ENCODE measurements around the gene FHIT.

Gene FHIT

GRCh38 chr3:61111825-61112224 is 139.4 kb downstream of the FHIT start:
- H3K4me3 ChIP-seq (ENCODE audit: insufficient read depth, low read length, poor library complexity, severe bottlenecking) = no peak overlapping the region
- no peaks in the 10 kb centered on the region for H4K20me1 ChIP-seq (ENCODE audit: low read depth, low read length)
- H3K9me3 ChIP-seq (ENCODE audit: insufficient read depth, low read length) = no peaks in the 10 kb centered on the region
- H3K36me3 ChIP-seq (ENCODE audit: low read length) = no peaks in the 10 kb centered on the region
- H3K27ac ChIP-seq (ENCODE audit: low read depth, low read length) = no peak overlapping the region
- H3K79me2 ChIP-seq (ENCODE audit: insufficient read depth, low read length) = no peaks in the 10 kb centered on the region
- H3F3A ChIP-seq (ENCODE audit: insufficient read depth) = no peaks in the 10 kb centered on the region
- TF ChIP-seq CTCF (IDR thresholded peaks at IDR 0.05; ENCODE audit: insufficient read depth, low read length, poor library complexity, severe bottlenecking) = no peak
- TF ChIP-seq EZH2phosphoT487 (conservative IDR thresholded peaks at IDR 0.05; ENCODE audit: low read length) = no peak
- no peak overlapping the region for H3K4me2 ChIP-seq (ENCODE audit: low read depth, low read length, poor library complexity, severe bottlenecking)
- no peaks in the 10 kb centered on the region for H3K27me3 ChIP-seq (ENCODE audit: low read length)
- H3K9me2 ChIP-seq (replicated peaks; ENCODE audit: insufficient read depth, low read length) = no peaks in the 10 kb centered on the region
- no peak overlapping the region for H2AFZ ChIP-seq (ENCODE audit: low read depth, low read length, severe bottlenecking)
- no peak overlapping the region for H3K9ac ChIP-seq (ENCODE audit: low read length)

- Histone ChIP-seq H3K4me2 (ENCODE audit: low read depth, low read length, poor library complexity, severe bottlenecking) (no peak overlapping the region), H2AFZ (ENCODE audit: low read depth, low read length, severe bottlenecking) (no peak overlapping the region), H3K4me3 (ENCODE audit: insufficient read depth, low read length, poor library complexity, severe bottlenecking) (no peak overlapping the region), H3K36me3 (ENCODE audit: low read length) (no peaks in the 10 kb centered on the region), H3K79me2 (ENCODE audit: insufficient read depth, low read length) (no peaks in the 10 kb centered on the region), H3K27ac (ENCODE audit: low read depth, low read length) (no peak overlapping the region), H4K20me1 (ENCODE audit: low read depth, low read length) (no peaks in the 10 kb centered on the region), H3F3A (ENCODE audit: insufficient read depth) (no peaks in the 10 kb centered on the region), H3K9ac (ENCODE audit: low read length) (no peak overlapping the region), H3K27me3 (ENCODE audit: low read length) (no peaks in the 10 kb centered on the region), H3K9me3 (ENCODE audit: insufficient read depth, low read length) (no peaks in the 10 kb centered on the region), H3K9me2 (replicated peaks; ENCODE audit: insufficient read depth, low read length) (no peaks in the 10 kb centered on the region)
- TF ChIP-seq EZH2phosphoT487 (conservative IDR thresholded peaks at IDR 0.05; ENCODE audit: low read length) = no peak
- TF ChIP-seq CTCF (IDR thresholded peaks at IDR 0.05; ENCODE audit: insufficient read depth, low read length, poor library complexity, severe bottlenecking) = no peak
Observed at GRCh38 chr3:61110576-61110975, 140.7 kb downstream of the FHIT start.

GRCh38 chr3:61108247-61109019 is 142.8 kb downstream of the FHIT start:
- Histone ChIP-seq H3K36me3 (ENCODE audit: low read length) (no peaks in the 10 kb centered on the region), H3K4me2 (ENCODE audit: low read depth, low read length, poor library complexity, severe bottlenecking) (no peak overlapping the region), H3K9ac (ENCODE audit: low read length) (no peak overlapping the region), H3K9me2 (replicated peaks; ENCODE audit: insufficient read depth, low read length) (no peaks in the 10 kb centered on the region), H3K9me3 (ENCODE audit: insufficient read depth, low read length) (no peaks in the 10 kb centered on the region), H2AFZ (ENCODE audit: low read depth, low read length, severe bottlenecking) (no peak overlapping the region), H3K79me2 (ENCODE audit: insufficient read depth, low read length) (no peaks in the 10 kb centered on the region), H3K4me3 (ENCODE audit: insufficient read depth, low read length, poor library complexity, severe bottlenecking) (no peak overlapping the region), H4K20me1 (ENCODE audit: low read depth, low read length) (no peaks in the 10 kb centered on the region), H3K27me3 (ENCODE audit: low read length) (no peaks in the 10 kb centered on the region), H3K27ac (ENCODE audit: low read depth, low read length) (no peak overlapping the region), H3F3A (ENCODE audit: insufficient read depth) (no peaks in the 10 kb centered on the region)
- TF ChIP-seq CTCF (IDR thresholded peaks at IDR 0.05; ENCODE audit: insufficient read depth, low read length, poor library complexity, severe bottlenecking) = no peak
- no peak for TF ChIP-seq EZH2phosphoT487 (conservative IDR thresholded peaks at IDR 0.05; ENCODE audit: low read length)
